ENCODE results near the gene WNT7B.

DNA sequence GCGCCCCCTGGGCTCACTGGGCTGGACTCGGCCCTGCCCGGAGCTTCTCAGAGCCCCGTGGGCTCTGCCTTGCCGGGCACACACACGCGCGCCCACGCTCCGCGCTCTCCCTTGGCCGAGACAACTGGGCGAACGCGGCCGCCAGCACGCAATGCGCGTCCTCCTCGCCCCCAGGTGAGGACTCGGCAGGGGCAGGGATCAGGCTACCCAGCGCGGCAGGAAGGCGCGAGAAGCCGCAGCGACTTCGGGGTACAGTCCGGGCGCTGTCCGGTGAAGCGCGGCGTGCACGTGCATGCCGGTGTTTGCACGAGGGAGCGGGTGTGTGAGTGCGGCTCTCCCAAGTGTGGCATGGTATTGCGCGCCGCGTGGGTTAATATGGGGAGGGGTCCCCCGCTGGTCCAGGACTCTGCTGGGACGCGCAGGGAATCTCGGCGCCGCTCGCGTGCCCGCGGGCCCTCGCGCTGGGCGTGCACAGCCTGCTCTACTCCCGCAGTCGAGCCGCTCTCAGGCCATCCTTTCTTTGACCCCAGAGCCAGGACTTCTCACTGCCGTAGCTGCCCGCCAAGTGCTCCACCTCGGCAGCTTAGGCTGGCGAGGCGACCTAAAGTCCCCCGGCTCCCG is 5.4 kb downstream of the WNT7B start:
- TF ChIP-seq, protein P1, sequence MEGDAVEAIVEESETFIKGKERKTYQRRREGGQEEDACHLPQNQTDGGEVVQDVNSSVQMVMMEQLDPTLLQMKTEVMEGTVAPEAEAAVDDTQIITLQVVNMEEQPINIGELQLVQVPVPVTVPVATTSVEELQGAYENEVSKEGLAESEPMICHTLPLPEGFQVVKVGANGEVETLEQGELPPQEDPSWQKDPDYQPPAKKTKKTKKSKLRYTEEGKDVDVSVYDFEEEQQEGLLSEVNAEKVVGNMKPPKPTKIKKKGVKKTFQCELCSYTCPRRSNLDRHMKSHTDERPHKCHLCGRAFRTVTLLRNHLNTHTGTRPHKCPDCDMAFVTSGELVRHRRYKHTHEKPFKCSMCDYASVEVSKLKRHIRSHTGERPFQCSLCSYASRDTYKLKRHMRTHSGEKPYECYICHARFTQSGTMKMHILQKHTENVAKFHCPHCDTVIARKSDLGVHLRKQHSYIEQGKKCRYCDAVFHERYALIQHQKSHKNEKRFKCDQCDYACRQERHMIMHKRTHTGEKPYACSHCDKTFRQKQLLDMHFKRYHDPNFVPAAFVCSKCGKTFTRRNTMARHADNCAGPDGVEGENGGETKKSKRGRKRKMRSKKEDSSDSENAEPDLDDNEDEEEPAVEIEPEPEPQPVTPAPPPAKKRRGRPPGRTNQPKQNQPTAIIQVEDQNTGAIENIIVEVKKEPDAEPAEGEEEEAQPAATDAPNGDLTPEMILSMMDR (IDR thresholded peaks at IDR 0.05): no peak
- no peak for TF ChIP-seq POLR2A (IDR thresholded peaks at IDR 0.05)

Data from Peyer's patch (tissue), 4 donors.